ENCODE data around the gene KLHL22.
"Not testable (repeated sequence)": the region's sequence is repeated elsewhere in the genome, so short reads cannot be mapped to it uniquely, and the experiment has no call there.

The KLHL22 gene

GRCh38 chr22:20475115-20475436, 20.5 kb downstream of the KLHL22 start:
- TF ChIP-seq CTCF (IDR thresholded peaks at IDR 0.05; ENCODE audit: borderline replicate concordance, control extremely low read depth, extremely low read depth, insufficient read depth, missing control alignments) = no peak
- DNase-seq (ENCODE audit: low spot score) = no peak
- in situ Hi-C loops (cut with MboI; ENCODE audit: low sequenced_read_pairs, unreplicated experiment) = no loop called here

GRCh38 chr22:20472629-20473442, 22.8 kb downstream of the KLHL22 start:
- in situ Hi-C loops (cut with MboI; ENCODE audit: low sequenced_read_pairs, unreplicated experiment) = no loop called here
- DNase-seq (ENCODE audit: low spot score) = no peak
- no peak for TF ChIP-seq CTCF (IDR thresholded peaks at IDR 0.05; ENCODE audit: borderline replicate concordance, control extremely low read depth, extremely low read depth, insufficient read depth, missing control alignments)

GRCh38 chr22:20471126-20471833, 24.3 kb downstream of the KLHL22 start:
- no peak for TF ChIP-seq CTCF (IDR thresholded peaks at IDR 0.05; ENCODE audit: borderline replicate concordance, control extremely low read depth, extremely low read depth, insufficient read depth, missing control alignments)
- no peak for DNase-seq (ENCODE audit: low spot score)
- in situ Hi-C loops (cut with MboI; ENCODE audit: low sequenced_read_pairs, unreplicated experiment) = no loop called here

GRCh38 chr22:20470525-20470924, 25.1 kb downstream of the KLHL22 start:
- in situ Hi-C loops (cut with MboI; ENCODE audit: low sequenced_read_pairs, unreplicated experiment); DNase-seq (ENCODE audit: low spot score): not testable (repeated sequence)

- in situ Hi-C loops (cut with MboI; ENCODE audit: low sequenced_read_pairs, unreplicated experiment) = no loop called here
- no peak for DNase-seq (ENCODE audit: low spot score)
- TF ChIP-seq CTCF (IDR thresholded peaks at IDR 0.05; ENCODE audit: borderline replicate concordance, control extremely low read depth, extremely low read depth, insufficient read depth, missing control alignments) = no peak
Observed at GRCh38 chr22:20469110-20469868, 26.3 kb downstream of the KLHL22 start.

- no peak for TF ChIP-seq CTCF (IDR thresholded peaks at IDR 0.05; ENCODE audit: borderline replicate concordance, control extremely low read depth, extremely low read depth, insufficient read depth, missing control alignments)
- in situ Hi-C loops (cut with MboI; ENCODE audit: low sequenced_read_pairs, unreplicated experiment) = no loop called here
- no peak for DNase-seq (ENCODE audit: low spot score)
Observed at GRCh38 chr22:20466659-20467379, 28.8 kb downstream of the KLHL22 start.
